B cell (primary cell): ENCODE data around the gene XYLT1. TPM values are rescaled to one million over a fixed set of nuclear protein-coding genes. Genes with fewer than 3 reads are reported as not detected.
A peak's percentile ranks its signal among the peaks of the same experiment; 100 is the strongest.

Experiments used
- ATAC-seq: fragments of 200-7000 bp; cut with Tn5 transposase; one replicate; pipeline ENCODE4 v1.10.0; 2021; ENCODE audit warnings: low read depth, mild to moderate bottlenecking, moderate number of reproducible peaks, moderate library complexity
- CTCF ChIA-PET: fragments of 350-600 bp; sonication (Branson Sonifier 250); formaldehyde crosslinking; loops from one replicate; lab custom pipeline; 2021; ENCODE audit warnings: antibody characterized with exemption, inconsistent platforms; lab: Charles Lee
- POLR2A ChIA-PET: fragments of 350-600 bp; sonication (Branson Sonifier 250); formaldehyde crosslinking; loops from one replicate; lab custom pipeline; 2021; ENCODE audit warnings: antibody characterized with exemption; lab: Charles Lee
- DNase-seq: peaks from one replicate; pipeline ENCODE4 v3.0.0; 2013
- H2AFZ ChIP-seq: 2 replicates; pipeline ENCODE4 v1.6.1; 2012; ENCODE audit warnings: mild to moderate bottlenecking, low read depth, low read length; ENCODE audit not compliant: insufficient read depth, poor library complexity, severe bottlenecking
- H3K27ac ChIP-seq, 2 donors: 1 replicate in 1 of 2; 2 replicates in 1 of 2; pipeline ENCODE4 v1.5.1; 2012 to 2013; ENCODE audit warnings: low read length in 2 of 2, mild to moderate bottlenecking in 2 of 2, moderate library complexity in 1 of 2
- H3K27me3 ChIP-seq, 4 experiments: fragments of 200-600 bp in 1 of 4; sonication (generic) in 1 of 4; replicated peaks in 1 of 4; 1 replicate in 2 of 4; 2 replicates in 2 of 4; pipeline versions ENCODE4 v1.6.1 to v1.7.0; 2013 to 2016; ENCODE audit warnings: low read length in 3 of 4, mild to moderate bottlenecking in 2 of 4, mixed read lengths in 1 of 4, moderate library complexity in 1 of 4; ENCODE audit not compliant: insufficient read depth in 4 of 4, control insufficient read depth in 3 of 4; ENCODE audit errors: control extremely low read depth in 1 of 4
- H3K36me3 ChIP-seq, 2 experiments: replicated peaks in 1 of 2; 1 replicate in 1 of 2; 2 replicates in 1 of 2; pipeline versions ENCODE4 v1.6.1 to v1.7.1; 2013; ENCODE audit warnings: low read length in 1 of 2; ENCODE audit not compliant: insufficient read depth in 2 of 2, control insufficient read depth in 1 of 2; ENCODE audit errors: control extremely low read depth in 1 of 2, extremely low read depth in 1 of 2
- H3K4me1 ChIP-seq, 2 donors: fragments of 200-600 bp in 1 of 2; sonication (generic) in 1 of 2; 1 replicate in 1 of 2; 2 replicates in 1 of 2; pipeline versions ENCODE4 v1.5.1 to v1.6.1; 2013 to 2017; ENCODE audit warnings: low read length in 2 of 2; ENCODE audit not compliant: control insufficient read depth in 2 of 2, insufficient read depth in 2 of 2
- H3K4me2 ChIP-seq: replicated peaks from 2 replicates; pipeline ENCODE3; 2012; ENCODE audit warnings: mild to moderate bottlenecking, low read depth, low read length; ENCODE audit not compliant: poor library complexity, severe bottlenecking
- H3K4me3 ChIP-seq, 5 experiments: fragments of 200-600 bp in 1 of 5; sonication (generic) in 1 of 5; 1 replicate in 3 of 5; 2 replicates in 2 of 5; pipeline versions ENCODE4 v1.5.1 to v1.7.0; 2011 to 2016; ENCODE audit warnings: low read length in 4 of 5, mild to moderate bottlenecking in 4 of 5, low read depth in 2 of 5, control low read depth in 1 of 5, moderate library complexity in 1 of 5; ENCODE audit not compliant: insufficient read depth in 1 of 5; ENCODE audit errors: control extremely low read depth in 1 of 5, extremely low read depth in 1 of 5
- H3K79me2 ChIP-seq: fragments of 200-600 bp; sonication (generic); one replicate; pipeline ENCODE4 v1.6.0; 2016; ENCODE audit warnings: low read length; ENCODE audit not compliant: control insufficient read depth, insufficient read depth
- H3K9ac ChIP-seq: fragments of 200-600 bp; sonication (generic); 2 replicates; pipeline ENCODE4 v1.6.1; 2017; ENCODE audit warnings: mild to moderate bottlenecking, low read length, moderate library complexity
- H3K9me3 ChIP-seq, 3 donors: one replicate each; pipeline versions ENCODE4 v1.6.1 to v1.7.1; 2013; ENCODE audit warnings: low read length in 2 of 3; ENCODE audit not compliant: control insufficient read depth in 2 of 3, insufficient read depth in 1 of 3; ENCODE audit errors: control extremely low read depth in 1 of 3
- H4K20me1 ChIP-seq: 2 replicates; pipeline ENCODE4 v1.6.0; 2012; ENCODE audit warnings: mild to moderate bottlenecking, low read length; ENCODE audit not compliant: insufficient read depth, control insufficient read depth, poor library complexity, severe bottlenecking
- H3K27ac Mint-ChIP-seq: one replicate; pipeline ENCODE4 v1.8.0; 2021; ENCODE audit warnings: mixed read lengths
- H3K27me3 Mint-ChIP-seq: one replicate; pipeline ENCODE4 v1.8.0; 2021; ENCODE audit warnings: mixed read lengths
- H3K4me1 Mint-ChIP-seq: one replicate; pipeline ENCODE4 v1.8.0; 2021; ENCODE audit warnings: mixed read lengths
- H3K4me3 Mint-ChIP-seq: one replicate; pipeline ENCODE4 v1.8.0; 2021; ENCODE audit warnings: mixed read lengths
- H3K9me3 Mint-ChIP-seq: one replicate; pipeline ENCODE4 v1.8.0; 2022; ENCODE audit warnings: mixed read lengths; ENCODE audit not compliant: insufficient read depth
- EZH2 ChIP-seq: IDR thresholded peaks from 2 replicates; pipeline ENCODE4 v1.6.1; 2012; ENCODE audit warnings: borderline replicate concordance, low read depth, mild to moderate bottlenecking, moderate library complexity, low read length; ENCODE audit not compliant: insufficient read depth, poor library complexity, severe bottlenecking
- WGBS: methylation state at CpG from one replicate; pipeline ENCODE4 v1.1.5; 2013; ENCODE audit warnings: missing lambda C conversion rate; ENCODE audit not compliant: insufficient coverage; 5-methylcytosine and 5-hydroxymethylcytosine counted together
- intact Hi-C: fragments of 100-400 bp; cut with micrococcal nuclease; formaldehyde crosslinking; loops from one replicate; pipeline ENCODE4 v1.10.0; 2022
- polyA plus RNA-seq: library from polyadenylated mRNA; depleted of rRNA; stranded (reverse); fragments of >200 nt; gene quantifications from 2 replicates; pipeline ENCODE4 v1.2.3, GENCODE V29; 2012
- total RNA-seq, 2 donors: library from RNA; stranded (reverse); fragments of 120-200 nt in 1 of 2; gene quantifications; 1 replicate in 1 of 2; 2 replicates in 1 of 2; pipeline versions ENCODE4 v1.2.3 to v1.2.4, GENCODE V29; 2013 to 2022
- TF ChIP-seq, protein P1 (sequence below): fragments of 200-600 bp; IDR thresholded peaks from one replicate; pipeline ENCODE4 v1.8.0; 2022; ENCODE audit warnings: antibody characterized with exemption, mild to moderate bottlenecking

XYLT1 gene
- total and polyA plus RNA-seq, 2 donors (not counting 1 experiment from before 2014, with no cell fraction given): 8.7 to 59.6 TPM

DNA sequence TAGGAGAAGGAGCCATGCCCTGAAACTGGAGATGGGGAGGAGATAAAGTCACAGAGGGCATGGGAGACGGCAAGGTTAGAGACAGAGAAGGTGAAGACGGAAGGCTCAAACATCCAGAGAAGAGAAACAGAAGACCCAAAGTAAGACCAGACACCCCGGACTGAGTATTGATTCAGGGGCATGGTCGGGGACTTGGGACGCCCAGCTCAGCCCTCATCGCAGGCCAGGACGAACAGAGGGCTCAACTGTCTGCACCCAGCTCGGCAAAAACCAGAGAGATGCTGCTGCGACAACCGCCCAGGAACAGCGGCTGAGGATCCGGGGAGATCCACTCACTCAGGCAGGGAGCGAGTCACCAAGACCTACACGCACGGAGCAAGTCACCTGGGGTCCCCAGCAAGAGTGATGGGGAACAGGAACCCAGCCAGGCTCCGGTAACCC is 999 bp downstream of the XYLT1 start:
- Histone ChIP-seq H3K4me3 (peak overlapping the region; percentile 74 to 80 (median 79)), H3K27ac (peak overlapping the region; percentile 32 to 45), H3K4me1 (peaks cover 44 to 51% of the 10 kb centered on the region in 2 donors), H3K36me3 (peaks cover 0 to 13% of the 10 kb centered on the region in 2 experiments), H2AFZ (peak overlapping the region; percentile 61), H3K9ac (peak overlapping the region; percentile 79), H3K79me2 (peaks cover 49% of the 10 kb centered on the region), H3K4me2 (peak overlapping the region; percentile 93), H3K27me3 (no peaks in the 10 kb centered on the region), H4K20me1 (peaks cover 27% of the 10 kb centered on the region), H3K9me3 (no peaks in the 10 kb centered on the region)
- Mint-ChIP-seq H3K4me3 (peak overlapping the region; percentile 93), H3K4me1 (peaks cover 56% of the 10 kb centered on the region), H3K27me3 (no peaks in the 10 kb centered on the region), H3K27ac (peak overlapping the region; percentile 91), H3K9me3 (no peaks in the 10 kb centered on the region)
- under 1% methylated on average over 16 of the region's 16 CpGs for WGBS
- intact Hi-C loops: loop anchor here (1.0 to 5.0 kb wide), 6 partner anchors 9 to 607 kb away; no protein-coding TSS in a partner anchor
- ChIA-PET CTCF (interaction anchor here (0.9 to 5.4 kb wide), 8 partner anchors 8 to 276 kb away, joined by 4 to 33 read pairs (median 7); no protein-coding TSS in a partner anchor), POLR2A (interaction anchor here (0.6 to 2.5 kb wide), 3 partner anchors 100 to 456 kb away, joined by 3 to 6 read pairs (median 4); no protein-coding TSS in a partner anchor)
- peak; percentile 13 for ATAC-seq
- peak; percentile 59 for DNase-seq
- TF ChIP-seq EZH2: no peak
- TF ChIP-seq, protein P1, sequence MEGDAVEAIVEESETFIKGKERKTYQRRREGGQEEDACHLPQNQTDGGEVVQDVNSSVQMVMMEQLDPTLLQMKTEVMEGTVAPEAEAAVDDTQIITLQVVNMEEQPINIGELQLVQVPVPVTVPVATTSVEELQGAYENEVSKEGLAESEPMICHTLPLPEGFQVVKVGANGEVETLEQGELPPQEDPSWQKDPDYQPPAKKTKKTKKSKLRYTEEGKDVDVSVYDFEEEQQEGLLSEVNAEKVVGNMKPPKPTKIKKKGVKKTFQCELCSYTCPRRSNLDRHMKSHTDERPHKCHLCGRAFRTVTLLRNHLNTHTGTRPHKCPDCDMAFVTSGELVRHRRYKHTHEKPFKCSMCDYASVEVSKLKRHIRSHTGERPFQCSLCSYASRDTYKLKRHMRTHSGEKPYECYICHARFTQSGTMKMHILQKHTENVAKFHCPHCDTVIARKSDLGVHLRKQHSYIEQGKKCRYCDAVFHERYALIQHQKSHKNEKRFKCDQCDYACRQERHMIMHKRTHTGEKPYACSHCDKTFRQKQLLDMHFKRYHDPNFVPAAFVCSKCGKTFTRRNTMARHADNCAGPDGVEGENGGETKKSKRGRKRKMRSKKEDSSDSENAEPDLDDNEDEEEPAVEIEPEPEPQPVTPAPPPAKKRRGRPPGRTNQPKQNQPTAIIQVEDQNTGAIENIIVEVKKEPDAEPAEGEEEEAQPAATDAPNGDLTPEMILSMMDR: no peak
